ENCODE results near the gene PCED1B.
"Not testable (repeated sequence)": the region's sequence is repeated elsewhere in the genome, so short reads cannot be mapped to it uniquely, and the experiment has no call there.

- TF ChIP-seq CTCF (IDR thresholded peaks at IDR 0.05); EZH2 (IDR thresholded peaks at IDR 0.05; ENCODE audit: borderline replicate concordance, insufficient read depth, low read depth, low read length, poor library complexity, severe bottlenecking): not testable (repeated sequence)
Measured at GRCh38 chr12:47056944-47057343, 22.5 kb upstream of the PCED1B start.
